Mononuclear cell (primary cell): ENCODE data around the gene CHTOP. TPM values are rescaled to one million over a fixed set of nuclear protein-coding genes. Genes with fewer than 3 reads are reported as not detected.
"Not testable (repeated sequence)": the region's sequence is repeated elsewhere in the genome, so short reads cannot be mapped to it uniquely, and the experiment has no call there.

ENCODE experiments used
- H3K27me3 ChIP-seq: 2 replicates; pipeline ENCODE4 v1.6.0; 2011; ENCODE audit warnings: low read length, control low read depth; ENCODE audit not compliant: insufficient read depth
- H3K4me1 ChIP-seq: 2 replicates; pipeline ENCODE4 v1.5.1; 2011; ENCODE audit warnings: mild to moderate bottlenecking, low read length, control low read depth; ENCODE audit not compliant: insufficient read depth
- H3K4me3 ChIP-seq: 2 replicates; pipeline ENCODE4 v1.5.1; 2011; ENCODE audit warnings: mild to moderate bottlenecking, low read length, moderate library complexity
- H3K9me3 ChIP-seq: 2 replicates; pipeline ENCODE4 v1.5.1; 2011; ENCODE audit warnings: low read depth, mild to moderate bottlenecking, control low read depth, low read length
- total RNA-seq: library from RNA; depleted of rRNA; stranded (reverse); fragments of >200 nt; gene quantifications from one replicate; pipeline ENCODE4 v1.2.3, GENCODE V29; 2012

CHTOP gene
- total RNA-seq, 1 donor, result 75.2 TPM

GRCh38 chr1:153655333-153655732 lies 21.5 kb downstream of the CHTOP start:
- Histone ChIP-seq H3K27me3 (no peaks in the 10 kb centered on the region), H3K4me1 (peaks cover 30% of the 10 kb centered on the region), H3K9me3 (no peaks in the 10 kb centered on the region), H3K4me3 (no peak overlapping the region)

GRCh38 chr1:153658400-153659174 lies 24.7 kb downstream of the CHTOP start, which contains the start of gene SNAPIN:
SNAPIN (plus strand) TSS chr1:153658703; CDS start chr1:153658744, 41 bp downstream.
- Histone ChIP-seq H3K4me1 (peaks cover 27% of the 10 kb centered on the region), H3K27me3 (no peaks in the 10 kb centered on the region), H3K9me3 (no peaks in the 10 kb centered on the region), H3K4me3 (peak within 1 kb of the TSS; percentile 80)

GRCh38 chr1:153659175-153659534 lies 25.3 kb downstream of the CHTOP start:
- Histone ChIP-seq H3K27me3 (no peaks in the 10 kb centered on the region), H3K4me1 (peaks cover 27% of the 10 kb centered on the region), H3K4me3 (peak overlapping the region; percentile 80), H3K9me3 (no peaks in the 10 kb centered on the region)

- H3K27me3 ChIP-seq, result no peaks in the 10 kb centered on the region
- no peak overlapping the region for H3K4me3 ChIP-seq
These were observed 25.8 kb downstream of the CHTOP start for GRCh38 chr1:153659656-153660055.

GRCh38 chr1:153661111-153661708 lies 27.3 kb downstream of the CHTOP start:
- Histone ChIP-seq H3K27me3 (no peaks in the 10 kb centered on the region), H3K9me3 (no peaks in the 10 kb centered on the region), H3K4me3 (no peak overlapping the region), H3K4me1 (peaks cover 27% of the 10 kb centered on the region)

More at GRCh38 chr1:153659656-153660055, 25.8 kb downstream of the CHTOP start:
- Histone ChIP-seq H3K9me3 (no peaks in the 10 kb centered on the region), H3K4me1 (peaks cover 27% of the 10 kb centered on the region)

- Histone ChIP-seq H3K27me3 (no peaks in the 10 kb centered on the region), H3K9me3 (no peaks in the 10 kb centered on the region), H3K4me3 (no peak overlapping the region), H3K4me1 (peaks cover 27% of the 10 kb centered on the region)
These were observed 28.4 kb downstream of the CHTOP start for GRCh38 chr1:153662269-153662668.

GRCh38 chr1:153663211-153663610 lies 29.3 kb downstream of the CHTOP start:
- Histone ChIP-seq H3K27me3 (no peaks in the 10 kb centered on the region), H3K4me1 (peaks cover 21% of the 10 kb centered on the region), H3K9me3 (no peaks in the 10 kb centered on the region), H3K4me3 (no peak overlapping the region)

- Histone ChIP-seq H3K27me3 (no peaks in the 10 kb centered on the region), H3K9me3 (no peaks in the 10 kb centered on the region), H3K4me3 (no peak overlapping the region)
These were observed 33.6 kb downstream of the CHTOP start for GRCh38 chr1:153667439-153667838.

GRCh38 chr1:153668672-153669071 lies 34.8 kb downstream of the CHTOP start:
- H3K27me3 ChIP-seq, H3K9me3 ChIP-seq, H3K4me3 ChIP-seq: not testable (repeated sequence)
- H3K4me1 ChIP-seq, result peaks cover 23% of the 10 kb centered on the region

More at GRCh38 chr1:153667439-153667838, 33.6 kb downstream of the CHTOP start:
- H3K4me1 ChIP-seq, result peaks cover 30% of the 10 kb centered on the region

- Histone ChIP-seq H3K4me3 (no peak overlapping the region), H3K4me1 (peaks cover 23% of the 10 kb centered on the region), H3K27me3 (no peaks in the 10 kb centered on the region), H3K9me3 (no peaks in the 10 kb centered on the region)
These were observed 35.7 kb downstream of the CHTOP start for GRCh38 chr1:153669606-153670005.

GRCh38 chr1:153670257-153670858 lies 36.5 kb downstream of the CHTOP start:
- no peaks in the 10 kb centered on the region for H3K27me3 ChIP-seq
- H3K9me3 ChIP-seq, result no peaks in the 10 kb centered on the region
- peaks cover 23% of the 10 kb centered on the region for H3K4me1 ChIP-seq
- peak overlapping the region; percentile 81 for H3K4me3 ChIP-seq

- peak within 1 kb of the TSS; percentile 81 for H3K4me3 ChIP-seq
- no peaks in the 10 kb centered on the region for H3K27me3 ChIP-seq
- H3K9me3 ChIP-seq, result no peaks in the 10 kb centered on the region
- peaks cover 23% of the 10 kb centered on the region for H3K4me1 ChIP-seq
These were observed 37.2 kb downstream of the CHTOP start, which contains the start of gene ILF2 for GRCh38 chr1:153670859-153671627. ILF2 (minus strand) TSS chr1:153670993; CDS start chr1:153670922, 71 bp downstream.

- peak overlapping the region; percentile 81 for H3K4me3 ChIP-seq
- not testable (repeated sequence) for H3K27me3 ChIP-seq, H3K9me3 ChIP-seq
- peaks cover 23% of the 10 kb centered on the region for H3K4me1 ChIP-seq
These were observed 37.9 kb downstream of the CHTOP start for GRCh38 chr1:153671628-153672353.

- peaks cover 35% of the 10 kb centered on the region for H3K4me1 ChIP-seq
- no peaks in the 10 kb centered on the region for H3K9me3 ChIP-seq
- peaks cover 14% of the 10 kb centered on the region for H3K27me3 ChIP-seq
- no peak overlapping the region for H3K4me3 ChIP-seq
These were observed 39.6 kb downstream of the CHTOP start for GRCh38 chr1:153673511-153673910.
